Tibial nerve (tissue), 4 donors: ENCODE data around the gene FASN. TPM values are rescaled to one million over a fixed set of nuclear protein-coding genes. Genes with fewer than 3 reads are reported as not detected.

Source experiments
- DNase-seq, 2 donors: peaks; one replicate each; pipeline ENCODE4 v3.0.0-alpha.2; 2019; ENCODE audit warnings: low spot score in 2 of 2
- H3K27ac ChIP-seq, 4 donors: fragments of 200-600 bp; sonication (generic) in 3 of 4; one replicate each; pipeline ENCODE4 v1.5.1; 2017 to 2019; ENCODE audit warnings: mild to moderate bottlenecking in 1 of 4
- H3K27me3 ChIP-seq, 2 donors: fragments of 200-600 bp; sonication (generic) in 1 of 2; one replicate each; pipeline versions ENCODE4 v1.5.1 to v1.6.0; 2017 to 2019
- H3K36me3 ChIP-seq, 3 donors: fragments of 200-600 bp; sonication (generic); one replicate each; pipeline ENCODE4 v1.5.1; 2018 to 2019
- H3K4me1 ChIP-seq, 4 donors: fragments of 200-600 bp; sonication (generic) in 3 of 4; one replicate each; pipeline ENCODE4 v1.5.1; 2017 to 2019
- H3K4me3 ChIP-seq, 4 donors: fragments of 200-600 bp; sonication (generic) in 3 of 4; one replicate each; pipeline ENCODE4 v1.5.1; 2017 to 2019; ENCODE audit warnings: mild to moderate bottlenecking in 1 of 4, moderate library complexity in 1 of 4
- H3K9me3 ChIP-seq, 4 donors: fragments of 200-600 bp; sonication (generic) in 3 of 4; one replicate each; pipeline ENCODE4 v1.5.1; 2017 to 2019
- CTCF ChIP-seq, 5 experiments: fragments of 200-600 bp in 3 of 5; fragments of 450-650 bp in 2 of 5; sonication (generic) in 3 of 5; IDR thresholded peaks; one replicate each; pipeline ENCODE4 v1.5.1; 2016 to 2019; ENCODE audit warnings: antibody characterized with exemption in 5 of 5, mild to moderate bottlenecking in 3 of 5, moderate library complexity in 2 of 5
- EP300 ChIP-seq, 2 donors: sonication (generic); formaldehyde crosslinking; IDR thresholded peaks; one replicate each; pipeline ENCODE4 v1.6.1; 2017; ENCODE audit warnings: antibody characterized with exemption in 2 of 2, mild to moderate bottlenecking in 1 of 2
- POLR2A ChIP-seq, 2 donors: fragments of 450-650 bp; IDR thresholded peaks; one replicate each; pipeline ENCODE4 v1.6.1; 2017; ENCODE audit warnings: antibody characterized with exemption in 2 of 2, mild to moderate bottlenecking in 2 of 2, moderate library complexity in 2 of 2
- WGBS, 2 donors: methylation state at CpG; one replicate each; pipeline ENCODE4 v1.1.5; 2018; 5-methylcytosine and 5-hydroxymethylcytosine counted together
- total RNA-seq, 4 donors: library from RNA; depleted of rRNA; stranded (reverse); fragments of >200 nt; gene quantifications; one replicate each; pipeline ENCODE4 v1.1.0, GENCODE V29; 2016

The FASN gene
- total RNA-seq, 4 donors from 2014 or later = 129 to 319 (median 160) TPM

GRCh38 chr17:82084373-82085030 lies 13.5 kb downstream of the FASN start:
- H3K27me3 ChIP-seq = no peaks in the 10 kb centered on the region
- no peak overlapping the region for H3K4me3 ChIP-seq
- H3K9me3 ChIP-seq = no peaks in the 10 kb centered on the region
- peaks cover 7 to 100% (median 57%) of the 10 kb centered on the region in 3 donors for H3K36me3 ChIP-seq
- H3K4me1 ChIP-seq = no peaks in the 10 kb centered on the region
- TF ChIP-seq CTCF (IDR thresholded peaks at IDR 0.05) (no peak), POLR2A (IDR thresholded peaks at IDR 0.05) (no peak), EP300 (IDR thresholded peaks at IDR 0.05) (no peak)
- WGBS, 2 donors = 88 to 92% methylated on average over 20 to 31 of the region's 31 CpGs
- DNase-seq = no peak
- H3K27ac ChIP-seq = no peak overlapping the region

- no peaks in the 10 kb centered on the region for H3K27me3 ChIP-seq
- TF ChIP-seq CTCF (IDR thresholded peaks at IDR 0.05) (no peak), EP300 (IDR thresholded peaks at IDR 0.05) (no peak), POLR2A (IDR thresholded peaks at IDR 0.05) (no peak)
- no peak overlapping the region for H3K27ac ChIP-seq
- 90% methylated on average over 16 to 24 of the region's 55 CpGs for WGBS, 2 donors
- DNase-seq = no peak
- no peaks in the 10 kb centered on the region for H3K9me3 ChIP-seq
- H3K4me3 ChIP-seq = no peak overlapping the region
- peaks cover 0 to 3% (median 0%) of the 10 kb centered on the region in 4 donors for H3K4me1 ChIP-seq
- H3K36me3 ChIP-seq = peaks cover 7 to 100% (median 53%) of the 10 kb centered on the region in 3 donors
Measured at GRCh38 chr17:82083533-82084359, 14.3 kb downstream of the FASN start.

- Histone ChIP-seq H3K36me3 (peaks cover 7 to 98% (median 45%) of the 10 kb centered on the region in 3 donors), H3K27me3 (no peaks in the 10 kb centered on the region), H3K4me3 (no peak overlapping the region), H3K27ac (no peak overlapping the region), H3K4me1 (peaks cover 0 to 11% (median 3%) of the 10 kb centered on the region in 4 donors), H3K9me3 (no peaks in the 10 kb centered on the region)
- WGBS, 2 donors = 91 to 93% methylated on average over 17 to 20 of the region's 24 CpGs
- no peak for TF ChIP-seq EP300 (IDR thresholded peaks at IDR 0.05)
- TF ChIP-seq CTCF (IDR thresholded peaks at IDR 0.05) = no peak
- TF ChIP-seq POLR2A (IDR thresholded peaks at IDR 0.05) = no peak
- DNase-seq = no peak
Measured at GRCh38 chr17:82083009-82083408, 15.0 kb downstream of the FASN start.

- Histone ChIP-seq H3K36me3 (peaks cover 7 to 92% (median 41%) of the 10 kb centered on the region in 3 donors), H3K27me3 (no peaks in the 10 kb centered on the region), H3K27ac (no peak overlapping the region), H3K9me3 (no peaks in the 10 kb centered on the region), H3K4me3 (no peak overlapping the region), H3K4me1 (peaks cover 0 to 16% (median 5%) of the 10 kb centered on the region in 4 donors)
- 86 to 89% methylated on average over 14 to 17 of the region's 19 CpGs for WGBS, 2 donors
- TF ChIP-seq EP300 (IDR thresholded peaks at IDR 0.05) (no peak), POLR2A (IDR thresholded peaks at IDR 0.05) (no peak), CTCF (IDR thresholded peaks at IDR 0.05) (no peak)
- DNase-seq = no peak
Measured at GRCh38 chr17:82082456-82082855, 15.6 kb downstream of the FASN start.

- Histone ChIP-seq H3K4me1 (peaks cover 0 to 21% (median 5%) of the 10 kb centered on the region in 4 donors), H3K4me3 (no peak overlapping the region), H3K36me3 (peaks cover 7 to 87% (median 38%) of the 10 kb centered on the region in 3 donors), H3K27ac (no peak overlapping the region), H3K9me3 (no peaks in the 10 kb centered on the region), H3K27me3 (no peaks in the 10 kb centered on the region)
- DNase-seq = no peak
- 84 to 93% methylated on average over 14 to 17 of the region's 22 CpGs for WGBS, 2 donors
- TF ChIP-seq EP300 (IDR thresholded peaks at IDR 0.05) = no peak
- TF ChIP-seq POLR2A (IDR thresholded peaks at IDR 0.05) = no peak
- no peak for TF ChIP-seq CTCF (IDR thresholded peaks at IDR 0.05)
Measured at GRCh38 chr17:82081966-82082365, 16.1 kb downstream of the FASN start.
